Stimulated activated CD8-positive, alpha-beta memory T cell treated with anti-CD3 and anti-CD28 coated beads, Interleukin-2, amount 100 ng/mL, for 48 hours (primary cell): ENCODE data around the gene WDR31.
"Not testable (repeated sequence)": the region's sequence is repeated elsewhere in the genome, so short reads cannot be mapped to it uniquely, and the experiment has no call there.

Experiments
- DNase-seq, 2 donors: peaks; one replicate each; pipeline ENCODE4 v3.0.0-alpha.2; 2020; ENCODE audit warnings: low read depth in 2 of 2

Gene WDR31

GRCh38 chr9:113298311-113298710 is 41.8 kb downstream of the WDR31 start:
- no peak for DNase-seq

- no peak for DNase-seq
Measured at GRCh38 chr9:113296796-113297558, 43.1 kb downstream of the WDR31 start.

- not testable (repeated sequence) for DNase-seq
Measured at GRCh38 chr9:113296247-113296646, 43.8 kb downstream of the WDR31 start.

- DNase-seq, result no peak
Measured at GRCh38 chr9:113293285-113293878, 46.7 kb downstream of the WDR31 start.

GRCh38 chr9:113290052-113290607 is 49.9 kb downstream of the WDR31 start:
- no peak for DNase-seq

GRCh38 chr9:113289091-113289490 is 51.0 kb downstream of the WDR31 start:
- DNase-seq, result no peak

GRCh38 chr9:113281356-113281755 is 58.7 kb downstream of the WDR31 start:
- no peak for DNase-seq

GRCh38 chr9:113278840-113279239 is 61.2 kb downstream of the WDR31 start:
- DNase-seq, result no peak

GRCh38 chr9:113275157-113276131 is 64.6 kb downstream of the WDR31 start, which contains the start of the genes CDC26 and PRPF4:
TSS of gene CDC26 (minus strand) at chr9:113275572. CDS start at chr9:113272507, 3,065 bp downstream.
TSS of gene PRPF4 (plus strand) at chr9:113275658. CDS start at chr9:113275744, 86 bp downstream.
- DNase-seq, result peak; percentile 91 to 95

- no peak for DNase-seq
Measured at GRCh38 chr9:113274474-113275156, 65.5 kb downstream of the WDR31 start.

- no peak for DNase-seq
Measured at GRCh38 chr9:113269871-113270270, 70.2 kb downstream of the WDR31 start.

GRCh38 chr9:113269355-113269754 is 70.7 kb downstream of the WDR31 start:
- DNase-seq, result no peak

- DNase-seq, result no peak
Measured at GRCh38 chr9:113267911-113268566, 72.0 kb downstream of the WDR31 start.

GRCh38 chr9:113266174-113266573 is 73.9 kb downstream of the WDR31 start:
- DNase-seq, result no peak
